GM19438 (cell line): Measurements from ENCODE around the gene DDAH2.

Experiments
- ATAC-seq: cut with Tn5 transposase; IDR thresholded peaks from one replicate; pipeline ENCODE4 v1.9.1; 2021; ENCODE audit warnings: low read depth; ENCODE audit not compliant: unreplicated experiment

The DDAH2 gene

DNA sequence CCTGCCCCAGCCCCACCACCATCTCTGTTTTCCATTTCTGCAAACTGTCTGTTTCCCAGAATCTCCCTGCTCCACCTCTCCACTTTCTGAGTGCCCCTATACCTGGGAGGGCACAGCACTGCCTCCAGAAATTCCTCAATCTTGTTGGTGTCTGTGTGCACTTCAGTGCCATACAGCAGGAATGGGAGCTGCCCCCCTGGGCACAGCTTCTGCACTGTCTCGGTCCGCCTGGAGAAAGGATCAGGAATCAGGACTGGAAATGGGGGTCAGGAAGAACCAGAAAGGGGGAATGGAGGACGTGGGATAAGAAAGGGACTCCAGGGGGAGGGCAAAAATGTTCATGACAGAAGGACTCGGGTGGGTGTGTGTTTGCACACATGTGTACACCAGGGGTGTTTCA is 4.6 kb upstream of the DDAH2 start:
- ATAC-seq = no peak

DNA sequence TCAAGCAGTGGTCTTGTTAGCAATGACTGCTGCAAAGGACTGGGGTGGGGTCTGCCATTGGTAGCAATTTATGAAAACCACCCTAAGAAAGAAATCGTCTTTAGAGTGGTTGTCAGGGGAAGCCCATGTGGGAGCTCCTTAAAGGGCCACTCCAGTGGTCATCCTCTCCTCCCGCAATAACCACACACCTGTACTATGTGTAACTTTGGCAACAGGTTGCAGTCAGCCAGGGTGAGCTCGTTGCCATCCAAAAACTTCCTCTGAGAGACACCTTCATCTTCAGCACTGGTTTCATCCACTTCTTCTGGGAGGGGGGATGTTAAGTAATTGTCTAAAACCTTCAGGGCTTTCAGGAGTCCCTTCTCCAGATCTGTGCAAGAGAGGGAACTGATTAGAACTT is 2.9 kb upstream of the DDAH2 start:
- ATAC-seq = no peak

DNA sequence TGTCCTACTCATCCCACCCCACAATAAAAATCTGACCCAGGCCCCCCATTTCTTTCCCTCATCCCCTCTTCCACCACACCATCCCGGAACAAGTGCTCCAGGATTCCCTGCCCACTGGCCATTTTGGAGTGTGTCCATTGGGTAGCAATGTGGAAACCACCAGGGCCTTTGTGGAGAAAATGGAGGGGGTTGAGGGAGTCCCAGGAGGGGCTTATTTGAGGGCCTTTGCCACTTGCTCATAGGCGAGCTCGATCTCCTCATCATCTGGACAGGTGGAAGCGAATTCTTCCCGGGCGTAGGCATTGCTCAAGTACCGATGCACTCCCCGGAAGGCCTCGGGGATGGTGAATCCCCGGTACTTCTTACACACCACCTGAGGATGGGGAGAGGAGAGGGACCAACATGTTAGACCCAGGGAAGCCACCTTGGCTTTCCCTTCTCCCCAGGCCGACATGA is 1.6 kb upstream of the DDAH2 start:
- ATAC-seq = no peak

DNA sequence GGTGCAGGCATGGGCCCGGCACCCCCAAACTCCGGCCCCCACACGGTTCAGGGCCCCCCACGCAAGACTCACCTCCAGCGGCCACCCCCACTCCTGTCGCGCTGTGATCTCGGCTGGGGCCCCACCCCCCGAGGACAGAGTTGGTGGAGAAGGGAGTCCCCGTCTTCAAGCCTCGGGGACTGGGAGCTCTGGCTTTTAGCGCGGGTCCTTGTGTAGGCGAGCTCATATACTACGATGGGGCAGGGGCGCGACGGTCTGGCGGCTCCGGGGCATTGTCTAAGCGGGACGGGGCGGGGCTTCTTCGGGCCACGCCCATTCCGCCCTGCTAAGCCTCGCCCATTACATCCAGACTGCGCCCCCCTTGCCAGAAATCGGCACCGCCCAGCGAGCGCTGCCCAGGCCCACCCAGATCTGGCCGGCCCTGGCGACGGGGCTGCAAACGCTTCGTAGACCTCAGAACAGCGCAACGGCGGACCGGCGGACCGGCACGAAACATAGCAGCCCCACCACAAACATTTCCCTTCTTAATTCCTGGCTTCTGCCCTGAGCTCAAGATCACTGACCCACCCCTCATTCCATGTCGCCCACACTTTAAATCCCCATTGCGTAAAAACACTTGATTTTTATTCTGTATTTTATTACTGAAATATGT is 1.0 kb upstream of the DDAH2 start:
- ATAC-seq = peak; percentile 33

DNA sequence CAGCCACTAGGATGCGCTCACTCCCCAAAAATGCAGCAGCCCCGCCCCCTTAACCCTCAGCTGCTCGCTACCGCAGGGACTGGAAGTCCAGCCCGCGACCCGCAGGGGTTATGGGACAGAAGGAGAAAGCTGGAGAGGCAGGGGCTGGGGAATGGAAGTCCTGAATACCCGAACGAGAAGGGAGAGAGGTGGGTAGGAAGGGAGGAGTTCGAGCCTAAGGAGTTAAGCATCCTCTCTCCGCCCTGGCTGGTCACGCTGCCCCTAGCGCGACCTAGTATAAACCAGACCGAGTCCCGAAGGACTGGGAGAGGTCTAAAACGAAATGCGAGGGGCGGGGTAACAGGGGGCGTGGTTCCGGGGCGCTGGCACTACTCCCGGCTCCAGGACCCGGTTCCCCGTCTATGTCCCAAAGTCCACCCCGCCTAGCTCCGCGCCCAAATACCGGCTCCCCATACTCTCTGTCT is 448 bp upstream of the DDAH2 start:
- ATAC-seq = peak; percentile 48

GRCh38 chr6:31727717-31728671 is 1.1 kb downstream of the DDAH2 start:
- ATAC-seq = no peak

DNA sequence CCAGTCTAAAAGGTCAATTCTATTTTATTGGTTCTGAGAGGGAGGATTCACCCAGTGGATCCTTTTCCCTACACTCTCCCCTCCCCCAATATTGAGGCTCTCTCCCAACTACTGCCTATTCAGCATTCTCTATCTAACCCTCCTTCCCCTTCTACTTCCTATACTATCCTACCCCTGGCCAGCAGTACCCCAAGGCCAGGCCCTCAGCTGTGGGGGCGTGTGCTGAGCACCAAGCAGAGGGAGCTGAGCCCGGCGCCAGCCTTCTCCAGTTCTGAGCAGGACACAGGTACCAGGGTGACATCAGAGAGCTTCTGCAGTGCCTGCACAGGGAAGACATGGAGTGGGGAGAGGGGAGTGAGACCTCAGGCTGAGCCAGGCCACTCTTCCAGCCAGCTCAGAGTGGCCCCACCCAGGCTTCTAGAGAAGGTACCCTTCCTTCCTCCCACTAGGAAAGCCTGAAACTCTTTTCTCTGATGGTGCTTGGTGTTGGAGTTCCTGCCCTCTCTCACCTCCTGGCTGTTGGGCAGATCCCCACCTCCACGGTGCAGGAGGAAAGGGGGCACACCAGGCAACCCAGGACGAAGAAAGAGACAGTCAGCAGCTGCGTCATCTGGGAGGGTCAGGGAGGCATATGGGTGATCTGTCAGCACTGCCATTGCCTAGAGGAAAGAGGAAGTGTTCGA is 1.9 kb downstream of the DDAH2 start:
- no peak for ATAC-seq

GRCh38 chr6:31725502-31726350 is 3.4 kb downstream of the DDAH2 start:
- no peak for ATAC-seq

GRCh38 chr6:31723980-31724691 is 5.0 kb downstream of the DDAH2 start:
- ATAC-seq = no peak

- ATAC-seq = no peak
Observed at GRCh38 chr6:31723245-31723979, 5.7 kb downstream of the DDAH2 start, which contains the start of gene MPIG6B. Gene MPIG6B, plus strand, starts transcription at chr6:31723373. Its CDS starts 11 bp downstream, at chr6:31723384.

DNA sequence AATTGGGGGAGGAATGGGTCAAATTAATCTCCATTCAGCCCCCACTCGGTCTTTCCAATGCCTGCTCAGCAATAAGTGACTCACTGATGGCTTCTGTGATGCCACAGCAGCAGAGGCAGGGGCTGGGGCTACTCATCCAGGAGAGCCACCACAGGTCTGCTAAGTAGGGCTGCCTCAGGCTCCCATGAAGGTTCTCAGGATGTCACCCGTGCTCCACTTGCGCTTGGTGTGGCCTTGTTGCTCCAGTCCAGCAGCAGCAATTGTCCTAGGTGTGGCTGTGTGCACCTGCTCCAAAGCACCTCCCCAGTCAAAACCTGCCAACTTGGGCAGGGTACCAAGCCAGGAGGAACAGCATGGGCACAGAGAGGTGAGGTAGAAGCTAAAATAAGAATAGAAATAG is 6.9 kb downstream of the DDAH2 start:
- ATAC-seq = no peak

GRCh38 chr6:31721351-31722020 is 7.6 kb downstream of the DDAH2 start, which contains the start of gene LY6G6C:
Gene LY6G6C, minus strand, starts transcription at chr6:31721746. Its CDS starts 67 bp downstream, at chr6:31721679.
- ATAC-seq = no peak

DNA sequence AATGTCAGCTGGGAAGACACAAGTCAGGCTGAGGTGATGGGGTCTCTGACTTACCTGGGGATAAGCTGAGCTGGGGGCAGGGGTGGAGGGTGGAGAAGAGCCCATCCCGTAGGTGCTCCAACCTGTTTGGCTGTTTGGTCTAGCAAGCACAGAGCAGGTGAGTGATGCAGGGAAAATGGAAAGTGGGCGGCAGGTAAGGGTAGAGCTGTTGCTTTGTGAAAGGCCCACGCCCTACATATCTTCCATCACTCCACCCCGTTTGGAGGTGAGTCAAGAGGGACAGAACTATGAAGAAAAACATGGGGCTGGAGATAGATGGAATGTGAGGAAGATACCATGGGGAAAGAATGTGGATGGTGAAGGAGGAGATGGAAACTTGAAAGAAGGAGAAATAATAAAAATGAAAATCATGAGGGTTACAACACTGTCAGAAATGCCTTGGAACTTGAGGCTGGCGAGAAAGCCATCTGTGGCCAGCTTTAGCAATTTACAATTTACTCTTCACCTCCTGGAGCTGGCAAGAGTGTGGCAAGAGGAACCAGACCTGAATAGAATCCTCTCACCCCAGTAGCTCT is 8.8 kb downstream of the DDAH2 start:
- ATAC-seq = no peak

DNA sequence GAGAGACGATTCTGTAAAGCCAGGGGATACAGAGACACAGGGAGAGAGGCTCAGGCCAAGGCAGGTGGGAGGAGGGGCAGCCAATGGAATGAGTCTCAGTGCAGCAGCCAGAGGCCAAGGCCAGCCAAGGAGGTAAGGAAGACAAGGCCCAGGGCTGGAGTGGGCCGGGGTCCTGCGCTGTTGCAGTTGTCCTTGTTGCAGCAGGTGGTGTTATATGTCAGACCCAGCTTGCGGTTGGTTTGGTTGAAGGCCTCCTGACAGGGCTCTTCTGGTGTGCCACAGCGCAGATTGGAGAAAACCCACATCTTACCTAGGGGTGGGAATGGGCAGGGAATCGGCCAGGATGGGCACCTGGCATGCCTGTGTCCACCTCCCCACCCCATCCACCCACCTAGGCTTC is 10.1 kb downstream of the DDAH2 start:
- no peak for ATAC-seq

DNA sequence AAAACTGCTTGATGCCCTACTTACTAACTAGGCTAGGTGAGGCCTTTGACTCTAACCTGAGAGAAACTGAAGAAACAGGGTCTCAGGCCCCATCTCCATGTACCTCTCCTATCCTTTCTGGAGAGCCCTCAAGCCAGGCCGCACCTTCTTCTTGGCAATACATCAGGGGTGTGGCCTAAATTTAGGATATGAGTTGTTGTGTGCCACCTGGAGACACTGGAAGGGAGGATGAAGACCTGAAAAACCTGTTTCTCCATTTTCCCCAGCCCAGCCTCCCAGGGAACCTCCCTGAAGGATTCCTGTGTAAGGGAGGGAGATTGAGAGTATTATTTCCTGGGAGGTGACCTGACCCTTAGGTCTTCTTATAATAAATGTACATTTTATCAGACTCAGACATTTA is 10.8 kb downstream of the DDAH2 start:
- ATAC-seq = no peak

DNA sequence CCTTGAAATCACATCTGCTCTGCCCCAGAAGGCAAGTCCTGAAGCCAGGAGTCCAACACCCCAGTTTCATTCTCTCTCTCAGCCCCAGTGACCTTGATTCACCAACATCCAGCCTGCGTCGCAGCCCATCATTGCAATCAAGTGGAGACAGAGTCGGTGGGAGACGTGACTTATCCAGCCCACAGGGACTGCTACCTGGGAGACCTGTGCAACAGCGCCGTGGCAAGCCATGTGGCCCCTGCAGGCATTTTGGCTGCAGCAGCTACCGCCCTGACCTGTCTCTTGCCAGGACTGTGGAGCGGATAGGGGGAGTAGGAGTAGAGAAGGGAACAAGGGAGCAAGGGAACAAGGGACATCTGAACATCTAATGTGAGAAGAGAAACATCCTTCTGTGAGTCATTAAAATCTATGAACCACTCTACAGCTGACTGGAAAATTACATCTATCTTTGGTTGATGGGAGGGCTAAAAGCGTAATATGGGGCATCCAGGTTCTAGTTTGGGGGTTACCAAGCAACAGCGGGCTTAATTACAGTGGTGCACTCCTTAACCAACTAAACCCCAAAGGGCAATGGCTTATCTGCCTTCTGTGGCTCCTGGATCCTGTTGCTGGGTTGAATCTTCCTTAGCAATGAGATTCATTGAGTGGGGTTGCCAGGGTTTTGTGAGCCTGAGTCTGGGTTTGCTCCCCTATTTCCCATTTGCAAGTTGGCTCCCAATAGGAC is 11.4 kb downstream of the DDAH2 start:
- no peak for ATAC-seq
